ENCODE data around the gene ZNF358.

DNA sequence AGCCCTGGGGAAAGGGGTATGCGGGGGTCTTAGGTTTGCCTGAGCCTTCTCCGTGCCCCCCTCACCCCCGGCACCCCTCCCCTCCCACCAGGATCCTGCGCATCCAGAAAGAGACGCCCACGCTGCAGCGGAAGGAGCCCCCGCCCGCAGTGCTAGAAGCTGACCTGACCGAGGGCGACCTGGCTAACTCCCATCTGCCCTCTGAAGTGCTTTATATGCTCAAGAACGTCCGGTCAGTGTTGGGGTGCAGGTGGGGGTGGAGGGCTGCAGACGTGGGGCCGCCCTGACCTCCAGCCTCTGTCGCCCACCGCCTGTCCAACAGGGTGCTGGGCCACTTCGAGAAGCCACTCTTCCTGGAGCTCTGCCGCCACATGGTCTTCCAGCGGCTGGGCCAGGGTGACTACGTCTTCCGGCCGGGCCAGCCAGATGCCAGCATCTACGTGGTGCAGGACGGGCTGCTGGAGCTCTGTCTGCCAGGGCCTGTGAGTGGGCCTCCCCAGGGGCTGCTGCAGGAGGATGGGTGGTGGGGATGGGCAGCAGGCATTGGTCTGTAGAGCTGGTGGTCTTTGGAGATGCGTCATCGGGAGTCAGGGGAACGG is 24.0 kb downstream of the ZNF358 start:
- TF ChIP-seq EZH2 (IDR thresholded peaks at IDR 0.05; ENCODE audit: borderline replicate concordance, low read depth, low read length, severe bottlenecking), result no peak
- TF ChIP-seq, protein P1, sequence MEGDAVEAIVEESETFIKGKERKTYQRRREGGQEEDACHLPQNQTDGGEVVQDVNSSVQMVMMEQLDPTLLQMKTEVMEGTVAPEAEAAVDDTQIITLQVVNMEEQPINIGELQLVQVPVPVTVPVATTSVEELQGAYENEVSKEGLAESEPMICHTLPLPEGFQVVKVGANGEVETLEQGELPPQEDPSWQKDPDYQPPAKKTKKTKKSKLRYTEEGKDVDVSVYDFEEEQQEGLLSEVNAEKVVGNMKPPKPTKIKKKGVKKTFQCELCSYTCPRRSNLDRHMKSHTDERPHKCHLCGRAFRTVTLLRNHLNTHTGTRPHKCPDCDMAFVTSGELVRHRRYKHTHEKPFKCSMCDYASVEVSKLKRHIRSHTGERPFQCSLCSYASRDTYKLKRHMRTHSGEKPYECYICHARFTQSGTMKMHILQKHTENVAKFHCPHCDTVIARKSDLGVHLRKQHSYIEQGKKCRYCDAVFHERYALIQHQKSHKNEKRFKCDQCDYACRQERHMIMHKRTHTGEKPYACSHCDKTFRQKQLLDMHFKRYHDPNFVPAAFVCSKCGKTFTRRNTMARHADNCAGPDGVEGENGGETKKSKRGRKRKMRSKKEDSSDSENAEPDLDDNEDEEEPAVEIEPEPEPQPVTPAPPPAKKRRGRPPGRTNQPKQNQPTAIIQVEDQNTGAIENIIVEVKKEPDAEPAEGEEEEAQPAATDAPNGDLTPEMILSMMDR (IDR thresholded peaks at IDR 0.05; ENCODE audit: borderline replicate concordance, extremely low read depth, low read length, poor library complexity, severe bottlenecking), result no peak
